OCI-LY1 (cell line): ENCODE results near the gene COLQ.

Experiments
- EZH2 ChIP-seq: fragments of 200-600 bp; sonication (generic), shearing (Covaris generic); IDR thresholded peaks from 2 replicates; pipeline ENCODE4 v1.8.0; 2017; ENCODE audit warnings: borderline replicate concordance, mixed run types, mild to moderate bottlenecking, antibody characterized with exemption, low read length, moderate library complexity, mixed read lengths
- TF ChIP-seq, protein P1 (sequence below): fragments of 200-600 bp; sonication (generic), shearing (Covaris generic); IDR thresholded peaks from 2 replicates; pipeline ENCODE4 v1.5.1; 2017; ENCODE audit warnings: mild to moderate bottlenecking, antibody characterized with exemption, low read length, moderate library complexity, mixed read lengths

DNA sequence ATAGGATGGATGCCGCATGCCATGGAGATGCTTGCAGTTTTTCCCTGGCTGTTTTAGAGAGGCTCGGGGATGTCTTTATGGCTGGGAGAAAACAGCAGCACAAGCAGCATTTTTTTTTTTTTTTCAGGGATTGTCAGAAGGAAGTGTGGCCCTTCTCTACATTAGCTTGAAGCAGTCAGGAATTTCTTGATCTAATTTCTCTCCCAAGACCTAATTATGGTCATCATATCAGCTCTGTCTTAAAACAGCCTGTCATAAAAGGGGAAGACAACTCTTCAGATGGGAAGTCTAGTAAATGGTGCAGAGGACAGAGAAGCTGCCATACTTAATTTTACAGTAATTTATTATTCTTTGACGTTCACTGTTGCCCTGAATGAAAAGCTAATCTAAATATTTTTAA, 49.6 kb downstream of the COLQ start:
- TF ChIP-seq, protein P1, sequence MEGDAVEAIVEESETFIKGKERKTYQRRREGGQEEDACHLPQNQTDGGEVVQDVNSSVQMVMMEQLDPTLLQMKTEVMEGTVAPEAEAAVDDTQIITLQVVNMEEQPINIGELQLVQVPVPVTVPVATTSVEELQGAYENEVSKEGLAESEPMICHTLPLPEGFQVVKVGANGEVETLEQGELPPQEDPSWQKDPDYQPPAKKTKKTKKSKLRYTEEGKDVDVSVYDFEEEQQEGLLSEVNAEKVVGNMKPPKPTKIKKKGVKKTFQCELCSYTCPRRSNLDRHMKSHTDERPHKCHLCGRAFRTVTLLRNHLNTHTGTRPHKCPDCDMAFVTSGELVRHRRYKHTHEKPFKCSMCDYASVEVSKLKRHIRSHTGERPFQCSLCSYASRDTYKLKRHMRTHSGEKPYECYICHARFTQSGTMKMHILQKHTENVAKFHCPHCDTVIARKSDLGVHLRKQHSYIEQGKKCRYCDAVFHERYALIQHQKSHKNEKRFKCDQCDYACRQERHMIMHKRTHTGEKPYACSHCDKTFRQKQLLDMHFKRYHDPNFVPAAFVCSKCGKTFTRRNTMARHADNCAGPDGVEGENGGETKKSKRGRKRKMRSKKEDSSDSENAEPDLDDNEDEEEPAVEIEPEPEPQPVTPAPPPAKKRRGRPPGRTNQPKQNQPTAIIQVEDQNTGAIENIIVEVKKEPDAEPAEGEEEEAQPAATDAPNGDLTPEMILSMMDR = no peak
- TF ChIP-seq EZH2 = no peak
